Measurements from ENCODE around the gene ODAD4.

The ODAD4 gene

GRCh38 chr17:41973408-41973811 is 43.0 kb downstream of the ODAD4 start:
- Histone ChIP-seq H3K9me3 (ENCODE audit: severe bottlenecking) (no peaks in the 10 kb centered on the region), H3K4me1 (ENCODE audit: insufficient read depth, poor library complexity, severe bottlenecking) (no peaks in the 10 kb centered on the region), H3K36me3 (ENCODE audit: low read depth) (peaks cover 78% of the 10 kb centered on the region), H3K4me3 (ENCODE audit: severe bottlenecking) (no peak overlapping the region), H3K27me3 (ENCODE audit: insufficient read depth, poor library complexity, severe bottlenecking) (no peaks in the 10 kb centered on the region), H3K27ac (ENCODE audit: poor library complexity, severe bottlenecking) (no peak overlapping the region)
- DNase-seq (ENCODE audit: low spot score) (no peak), ATAC-seq (ENCODE audit: low read depth) (no peak)
- no peak for TF ChIP-seq CTCF (IDR thresholded peaks at IDR 0.05; ENCODE audit: poor library complexity, severe bottlenecking)

GRCh38 chr17:41974031-41974430 is 43.6 kb downstream of the ODAD4 start:
- DNase-seq (ENCODE audit: low spot score) (no peak), ATAC-seq (ENCODE audit: low read depth) (no peak)
- Histone ChIP-seq H3K4me1 (ENCODE audit: insufficient read depth, poor library complexity, severe bottlenecking) (no peaks in the 10 kb centered on the region), H3K36me3 (ENCODE audit: low read depth) (peaks cover 78% of the 10 kb centered on the region), H3K27me3 (ENCODE audit: insufficient read depth, poor library complexity, severe bottlenecking) (no peaks in the 10 kb centered on the region), H3K4me3 (ENCODE audit: severe bottlenecking) (no peak overlapping the region), H3K27ac (ENCODE audit: poor library complexity, severe bottlenecking) (no peak overlapping the region), H3K9me3 (ENCODE audit: severe bottlenecking) (no peaks in the 10 kb centered on the region)
- TF ChIP-seq CTCF (IDR thresholded peaks at IDR 0.05; ENCODE audit: poor library complexity, severe bottlenecking) = no peak

- H3K27ac ChIP-seq (ENCODE audit: poor library complexity, severe bottlenecking) = no peak overlapping the region
- H3K4me1 ChIP-seq (ENCODE audit: insufficient read depth, poor library complexity, severe bottlenecking) = no peaks in the 10 kb centered on the region
- ATAC-seq (ENCODE audit: low read depth) (no peak), DNase-seq (ENCODE audit: low spot score) (no peak)
- no peaks in the 10 kb centered on the region for H3K9me3 ChIP-seq (ENCODE audit: severe bottlenecking)
- no peaks in the 10 kb centered on the region for H3K27me3 ChIP-seq (ENCODE audit: insufficient read depth, poor library complexity, severe bottlenecking)
- no peak overlapping the region for H3K4me3 ChIP-seq (ENCODE audit: severe bottlenecking)
- no peak for TF ChIP-seq CTCF (IDR thresholded peaks at IDR 0.05; ENCODE audit: poor library complexity, severe bottlenecking)
- peaks cover 76% of the 10 kb centered on the region for H3K36me3 ChIP-seq (ENCODE audit: low read depth)
Observed at GRCh38 chr17:41974658-41975057, 44.2 kb downstream of the ODAD4 start.

- no peaks in the 10 kb centered on the region for H3K4me1 ChIP-seq (ENCODE audit: insufficient read depth, poor library complexity, severe bottlenecking)
- no peak; the same call in 2 of the 3 replicates for ATAC-seq (ENCODE audit: low read depth)
- no peak overlapping the region for H3K27ac ChIP-seq (ENCODE audit: poor library complexity, severe bottlenecking)
Observed at GRCh38 chr17:41975099-41976083, 45.0 kb downstream of the ODAD4 start.

More at GRCh38 chr17:41975099-41976083, 45.0 kb downstream of the ODAD4 start:
- Histone ChIP-seq H3K4me3 (ENCODE audit: severe bottlenecking) (no peak overlapping the region), H3K9me3 (ENCODE audit: severe bottlenecking) (no peaks in the 10 kb centered on the region), H3K27me3 (ENCODE audit: insufficient read depth, poor library complexity, severe bottlenecking) (no peaks in the 10 kb centered on the region), H3K36me3 (ENCODE audit: low read depth) (peaks cover 80% of the 10 kb centered on the region)
- no peak for DNase-seq (ENCODE audit: low spot score)
- TF ChIP-seq CTCF (IDR thresholded peaks at IDR 0.05; ENCODE audit: poor library complexity, severe bottlenecking) = no peak
